ENCODE measurements around the gene BICRAL. TPM values are rescaled to one million over a fixed set of nuclear protein-coding genes. Genes with fewer than 3 reads are reported as not detected.

Gene BICRAL
- total and polyA plus RNA-seq, 5 donors = 3.9 to 13.6 (median 12.6) TPM

Other genes starting within 250 kb of the BICRAL start
- gene UBR2, start 218.0 kb upstream of the BICRAL start, total RNA-seq = 10 to 100 TPM; 25.0 to 31.5 (median 29.6) TPM
- 11.5 TPM for gene UBR2, start 218.0 kb upstream of the BICRAL start, polyA plus RNA-seq
- gene PRPH2, start 59.5 kb upstream of the BICRAL start, total RNA-seq = 1 to 10 TPM; 1.2 to 2.5 (median 1.8) TPM
- 0.45 TPM for gene PRPH2, start 59.5 kb upstream of the BICRAL start, polyA plus RNA-seq
- 10 to 100 TPM; 13.9 to 15.3 (median 14.8) TPM for gene TBCC, start 35.9 kb upstream of the BICRAL start, total RNA-seq
- 18.2 TPM for gene TBCC, start 35.9 kb upstream of the BICRAL start, polyA plus RNA-seq
- 10 to 100 TPM; 50.5 to 59.1 (median 51.7) TPM for gene RPL7L1, start 97.6 kb downstream of the BICRAL start, total RNA-seq
- 38.7 TPM for gene RPL7L1, start 97.6 kb downstream of the BICRAL start, polyA plus RNA-seq
- gene PTCRA, start 134.0 kb downstream of the BICRAL start, total RNA-seq = not detected
- gene PTCRA, start 134.0 kb downstream of the BICRAL start, polyA plus RNA-seq = not detected
- 10 to 100 TPM; 19.2 to 32.4 (median 28.9) TPM for gene CNPY3, start 147.4 kb downstream of the BICRAL start, total RNA-seq
- gene CNPY3, start 147.4 kb downstream of the BICRAL start, polyA plus RNA-seq = 19.3 TPM
- gene GNMT, start 178.7 kb downstream of the BICRAL start, total RNA-seq = 1 to 10 TPM in 1 of 4 donors, under 1 TPM in 3; 0.43 to 5.8 (median 0.83) TPM
- gene GNMT, start 178.7 kb downstream of the BICRAL start, polyA plus RNA-seq = 3.0 TPM
- 10 to 100 TPM; 17.9 to 30.8 (median 21.2) TPM for gene PEX6, start 197.1 kb downstream of the BICRAL start, total RNA-seq
- gene PEX6, start 197.1 kb downstream of the BICRAL start, polyA plus RNA-seq = 16.1 TPM
- 10 to 100 TPM; 32.1 to 39.3 (median 37.6) TPM for gene PPP2R5D, start 202.5 kb downstream of the BICRAL start, total RNA-seq
- 26.4 TPM for gene PPP2R5D, start 202.5 kb downstream of the BICRAL start, polyA plus RNA-seq
- 10 to 100 TPM; 29.9 to 44.4 (median 34.6) TPM for gene MEA1, start 231.9 kb downstream of the BICRAL start, total RNA-seq
- gene MEA1, start 231.9 kb downstream of the BICRAL start, polyA plus RNA-seq = 59.3 TPM
- gene KLHDC3, start 232.2 kb downstream of the BICRAL start, total RNA-seq = 100 to 1,000 TPM in 3 of 4 donors, 10 to 100 TPM in 1; 97.3 to 176 (median 138) TPM
- 170 TPM for gene KLHDC3, start 232.2 kb downstream of the BICRAL start, polyA plus RNA-seq
- 10 to 100 TPM; 28.2 to 34.3 (median 29.6) TPM for gene RRP36, start 239.6 kb downstream of the BICRAL start, total RNA-seq
- 27.2 TPM for gene RRP36, start 239.6 kb downstream of the BICRAL start, polyA plus RNA-seq

Measured in right cardiac atrium (tissue), 5 donors.